Measurements from ENCODE around the gene DLGAP3.

DNA sequence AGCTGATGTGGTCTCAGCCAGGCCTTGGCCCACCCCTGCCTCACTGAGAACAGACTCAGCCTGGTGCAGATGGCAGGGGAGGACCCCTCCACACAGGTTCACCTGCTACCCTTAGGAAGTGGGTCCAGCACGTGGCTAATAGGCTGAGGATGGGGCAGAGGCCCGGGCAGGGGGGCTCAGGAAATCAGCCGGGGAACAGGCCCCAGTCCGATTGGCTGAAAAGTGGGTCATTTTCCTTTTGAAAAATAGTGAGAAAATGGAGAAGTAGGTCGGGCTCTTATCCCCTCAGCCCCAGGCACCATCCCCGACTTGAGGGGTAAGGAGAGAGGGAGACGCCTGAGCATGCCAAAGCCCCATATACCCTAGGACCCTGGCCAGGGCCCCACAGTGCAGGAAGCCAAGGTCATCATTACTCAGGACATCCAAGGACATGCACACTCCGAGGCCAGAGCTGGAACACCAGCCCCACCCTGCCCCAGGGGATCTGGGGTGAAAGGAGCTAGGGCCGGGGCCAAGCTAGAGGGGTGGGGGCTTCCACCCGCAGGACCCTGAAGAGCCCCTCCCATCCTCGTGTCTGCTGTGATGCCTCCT is 11.0 kb downstream of the DLGAP3 start:
- TF ChIP-seq SP1 (IDR thresholded peaks at IDR 0.05) (no peak), LEF1 (IDR thresholded peaks at IDR 0.05; ENCODE audit: borderline replicate concordance) (no peak), ZNF384 (IDR thresholded peaks at IDR 0.05) (no peak)

Measured in HEK293T (cell line).